ENCODE measurements around the gene TRAPPC1. TPM values are rescaled to one million over a fixed set of nuclear protein-coding genes. Genes with fewer than 3 reads are reported as not detected.

Gene TRAPPC1
- total RNA-seq: 87.2 and 97.5 TPM in 2 replicates

GRCh38 chr17:7931709-7932482, at the start of gene TRAPPC1, which contains the start of gene CNTROB:
Gene TRAPPC1, minus strand, starts transcription at chr17:7931946. Its CDS starts 117 bp downstream, at chr17:7931829.
Gene CNTROB, plus strand, starts transcription at chr17:7932206. Its CDS starts 874 bp downstream, at chr17:7933080.

GRCh38 chr17:7929158-7930023, 2.4 kb downstream of the TRAPPC1 start, which contains the start of gene KCNAB3:
Gene KCNAB3, minus strand, starts transcription at chr17:7929856. Its CDS starts 421 bp downstream, at chr17:7929435.

DNA sequence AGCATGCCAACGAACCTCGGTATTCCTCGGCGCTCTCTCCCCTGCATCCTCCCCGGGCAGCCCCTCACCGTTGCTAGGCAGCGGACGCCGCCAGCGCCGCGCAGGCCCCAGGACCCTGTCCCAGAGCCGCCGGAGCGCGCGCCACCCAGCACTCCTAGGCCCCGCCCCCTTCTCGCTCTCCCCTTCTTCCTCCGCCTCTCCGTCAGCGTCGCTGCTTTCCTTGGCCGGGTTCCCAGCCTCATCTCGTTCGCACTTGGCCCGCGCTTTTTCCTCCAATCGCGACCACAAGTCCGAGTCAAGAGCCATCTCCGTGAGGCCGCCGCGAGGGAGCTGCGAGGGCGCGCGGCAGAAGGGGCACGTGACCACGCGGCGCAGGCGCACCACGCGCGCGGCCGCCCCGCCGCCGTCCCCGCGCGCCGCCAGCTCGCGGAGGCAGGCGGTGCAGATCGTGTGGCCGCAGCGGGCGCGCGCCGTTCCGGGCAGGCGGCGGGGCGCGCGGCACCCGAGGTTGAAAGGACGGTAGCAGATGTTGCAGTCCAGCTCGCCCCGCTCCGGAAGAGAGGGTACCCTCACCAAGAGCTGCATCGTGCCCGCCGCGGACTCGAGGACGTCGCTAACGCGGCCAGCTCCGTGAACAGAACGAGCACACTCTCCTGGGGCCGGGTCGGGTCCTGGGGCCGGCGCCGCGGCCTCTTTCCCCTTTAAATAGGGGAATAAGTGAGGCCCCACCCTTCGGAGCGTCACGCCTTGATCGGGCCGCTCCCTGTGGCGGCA, 15.9 kb downstream of the TRAPPC1 start, which contains the start of gene RNF227:
TSS of gene RNF227 (minus strand) at position 679 of the 774 bp plus-strand sequence. CDS start at position 585, 94 bp downstream.

GRCh38 chr17:7888184-7888920, 43.4 kb downstream of the TRAPPC1 start, which contains the start of gene CHD3:
Gene CHD3, plus strand, starts transcription at chr17:7888789. Its CDS starts 212 bp downstream, at chr17:7889001.

Other genes starting within 250 kb of the TRAPPC1 start
- gene TP53, start 244.5 kb downstream of the TRAPPC1 start, total RNA-seq: 66.6 and 70.0 TPM in 2 replicates
- gene WRAP53, start 243.5 kb downstream of the TRAPPC1 start, total RNA-seq: 11.2 and 36.3 TPM in 2 replicates
- 0.81 and 3.8 TPM in 2 replicates for gene EFNB3, start 226.7 kb downstream of the TRAPPC1 start, total RNA-seq
- under 0.01 and 0.16 TPM in 2 replicates for gene DNAH2, start 214.2 kb downstream of the TRAPPC1 start, total RNA-seq
- gene KDM6B, start 97.7 kb downstream of the TRAPPC1 start, total RNA-seq: 4.1 and 12.0 TPM in 2 replicates
- 2.4 TPM in 2 replicates for gene TMEM88, start 76.9 kb downstream of the TRAPPC1 start, total RNA-seq
- gene NAA38, start 74.4 kb downstream of the TRAPPC1 start, total RNA-seq: 90.0 and 123 TPM in 2 replicates
- 4.4 and 4.6 TPM in 2 replicates for gene CYB5D1, start 73.9 kb downstream of the TRAPPC1 start, total RNA-seq
- gene CHD3, start 43.2 kb downstream of the TRAPPC1 start, total RNA-seq: 59.3 and 106 TPM in 2 replicates
- 0.33 and 2.4 TPM in 2 replicates for gene RNF227, start 15.7 kb downstream of the TRAPPC1 start, total RNA-seq
- gene KCNAB3, start 2.1 kb downstream of the TRAPPC1 start, total RNA-seq: 0.16 and 0.63 TPM in 2 replicates
- 17.6 and 24.8 TPM in 2 replicates for gene CNTROB, start 260 bp upstream of the TRAPPC1 start, total RNA-seq
- not detected in 2 replicates for gene GUCY2D, start 70.7 kb upstream of the TRAPPC1 start, total RNA-seq
- gene ALOX15B, start 107.1 kb upstream of the TRAPPC1 start, total RNA-seq: under 0.01 TPM in 2 replicates
- gene ALOX12B, start 155.8 kb upstream of the TRAPPC1 start, total RNA-seq: 0.25 TPM in 1 of 2 replicates, not detected in the other
- gene ALOXE3, start 186.6 kb upstream of the TRAPPC1 start, total RNA-seq: under 0.01 and 0.49 TPM in 2 replicates
- gene HES7, start 192.2 kb upstream of the TRAPPC1 start, total RNA-seq: under 0.01 and 1.3 TPM in 2 replicates
- gene PER1, start 220.5 kb upstream of the TRAPPC1 start, total RNA-seq: 34.5 and 35.2 TPM in 2 replicates
- gene VAMP2, start 231.0 kb upstream of the TRAPPC1 start, total RNA-seq: 7.0 and 10.1 TPM in 2 replicates
- 22.8 and 23.3 TPM in 2 replicates for gene TMEM107, start 244.4 kb upstream of the TRAPPC1 start, total RNA-seq